H1 (cell line): Measurements from ENCODE around the gene C6orf52. TPM values are rescaled to one million over a fixed set of nuclear protein-coding genes. Genes with fewer than 3 reads are reported as not detected.

Experiments
- CBX8 ChIP-seq: fragments of 300-800, 300-1000 bp; sonication (generic); IDR thresholded peaks from 2 replicates; pipeline ENCODE4 v1.7.1; 2016; ENCODE audit warnings: low read depth, low read length, borderline replicate concordance
- CHD2 ChIP-seq: IDR thresholded peaks from 2 replicates; pipeline ENCODE4 v1.6.1; 2012; ENCODE audit warnings: low read length, improper control_type of control experiment
- CREB1 ChIP-seq: IDR thresholded peaks from 2 replicates; pipeline ENCODE4 v1.6.1; 2012; ENCODE audit warnings: inconsistent platforms
- EGR1 ChIP-seq: IDR thresholded peaks from 2 replicates; pipeline ENCODE4 v1.6.1; 2011; ENCODE audit warnings: low read depth, low read length, borderline replicate concordance
- EP300 ChIP-seq, 2 experiments: IDR thresholded peaks; 1 replicate in 1 of 2; 2 replicates in 1 of 2; pipeline ENCODE4 v1.6.1; 2011 to 2012; ENCODE audit warnings: low read depth in 2 of 2, low read length in 2 of 2, mild to moderate bottlenecking in 2 of 2, borderline replicate concordance in 1 of 2, inconsistent platforms in 1 of 2, moderate library complexity in 1 of 2
- EZH2 ChIP-seq: fragments of 200-600 bp; sonication (generic); IDR thresholded peaks from 2 replicates; pipeline ENCODE4 v1.7.1; 2012; ENCODE audit warnings: low read depth, mild to moderate bottlenecking, moderate library complexity, low read length, inconsistent platforms; ENCODE audit not compliant: severe bottlenecking
- KDM4A ChIP-seq: IDR thresholded peaks from one replicate; pipeline ENCODE4 v1.7.1; 2012; ENCODE audit warnings: low read depth, mild to moderate bottlenecking, moderate library complexity, low read length, inconsistent platforms; ENCODE audit not compliant: severe bottlenecking
- PHF8 ChIP-seq: fragments of 200-600 bp; sonication (generic); conservative IDR thresholded peaks from 2 replicates; pipeline ENCODE4 v1.7.1; 2012; ENCODE audit warnings: low read depth, mild to moderate bottlenecking, inconsistent platforms, low read length, moderate library complexity
- POLR2A ChIP-seq, 2 experiments: IDR thresholded peaks; 1 replicate in 1 of 2; 2 replicates in 1 of 2; pipeline ENCODE4 v1.6.1; 2011; ENCODE audit warnings: low read depth in 2 of 2, low read length in 2 of 2, mild to moderate bottlenecking in 2 of 2; ENCODE audit errors: control extremely low read depth in 1 of 2
- POU5F1 ChIP-seq: IDR thresholded peaks from 2 replicates; pipeline ENCODE4 v1.6.1; 2011; ENCODE audit warnings: low read depth, mild to moderate bottlenecking, low read length, moderate library complexity
- RBBP5 ChIP-seq: IDR thresholded peaks from 2 replicates; pipeline ENCODE4 v1.7.1; 2012; ENCODE audit warnings: low read depth, mild to moderate bottlenecking, inconsistent platforms, low read length, moderate library complexity, borderline replicate concordance
- SAP30 ChIP-seq: fragments of 300-600 bp; sonication (generic); IDR thresholded peaks from 2 replicates; pipeline ENCODE4 v1.7.1; 2012; ENCODE audit warnings: low read length, moderate library complexity, mild to moderate bottlenecking, inconsistent platforms; ENCODE audit not compliant: insufficient read depth, insufficient replicate concordance
- SIN3A ChIP-seq, 2 experiments: IDR thresholded peaks in 1 of 2; conservative IDR thresholded peaks in 1 of 2; 2 replicates each; pipeline ENCODE4 v1.6.1; 2011 to 2012; ENCODE audit warnings: low read length in 2 of 2, improper control_type of control experiment in 1 of 2, low read depth in 1 of 2, mild to moderate bottlenecking in 1 of 2
- SUZ12 ChIP-seq: fragments of 200-600 bp; sonication (generic); IDR thresholded peaks from 2 replicates; pipeline ENCODE4 v1.6.1; 2012; ENCODE audit warnings: mild to moderate bottlenecking, inconsistent platforms, low read length, moderate library complexity, mixed read lengths
- TAF1 ChIP-seq: IDR thresholded peaks from 2 replicates; pipeline ENCODE4 v1.6.1; 2011; ENCODE audit warnings: mild to moderate bottlenecking, low read depth, low read length
- YY1 ChIP-seq: IDR thresholded peaks from 2 replicates; pipeline ENCODE4 v1.6.1; 2011; ENCODE audit warnings: low read depth, mild to moderate bottlenecking, low read length
- polyA plus RNA-seq, 7 experiments: library from polyadenylated mRNA; depleted of rRNA in 3 of 7; stranded (reverse) in 5 of 7; unstranded in 2 of 7; fragments of >200 nt in 5 of 7; fragments of 200-250 nt in 2 of 7; gene quantifications; 1 replicate in 5 of 7; 2 replicates in 1 of 7; 4 replicates in 1 of 7; pipeline versions ENCODE4 v1.2.1 to v1.2.3, GENCODE V29; 2011 to 2013; ENCODE audit warnings: missing spikeins in 2 of 7, mixed read lengths in 2 of 7
- total RNA-seq: library from RNA; stranded (reverse); fragmentation: NEBNext Ultra II Directional; extraction: Animal tissue kit (Norgen Biotek cat#: 25700); gene quantifications from 2 replicates; pipeline ENCODE4 v1.2.1, GENCODE V29; 2021
- TF ChIP-seq, protein P1 (sequence below), 3 experiments: IDR thresholded peaks; 1 replicate in 2 of 3; 2 replicates in 1 of 3; pipeline versions ENCODE4 v1.5.1 to v1.6.1; 2011; ENCODE audit warnings: low read length in 3 of 3, mild to moderate bottlenecking in 3 of 3, inconsistent platforms in 2 of 3, low read depth in 1 of 3, moderate library complexity in 1 of 3; ENCODE audit not compliant: insufficient read depth in 1 of 3; ENCODE audit errors: control extremely low read depth in 1 of 3
- TF ChIP-seq, protein P2 (sequence below): IDR thresholded peaks from 2 replicates; pipeline ENCODE4 v1.6.1; 2011; ENCODE audit warnings: low read depth, mild to moderate bottlenecking, low read length; ENCODE audit not compliant: insufficient read depth
- TF ChIP-seq, protein P3 (sequence below): IDR thresholded peaks from 2 replicates; pipeline ENCODE4 v1.6.1; 2012; ENCODE audit warnings: inconsistent platforms

Gene C6orf52
- total and polyA plus RNA-seq, 2 of the 8 experiments (the other 6 are each of a cell fraction or from before 2014, with no cell fraction given): 1.5 to 3.1 TPM

DNA sequence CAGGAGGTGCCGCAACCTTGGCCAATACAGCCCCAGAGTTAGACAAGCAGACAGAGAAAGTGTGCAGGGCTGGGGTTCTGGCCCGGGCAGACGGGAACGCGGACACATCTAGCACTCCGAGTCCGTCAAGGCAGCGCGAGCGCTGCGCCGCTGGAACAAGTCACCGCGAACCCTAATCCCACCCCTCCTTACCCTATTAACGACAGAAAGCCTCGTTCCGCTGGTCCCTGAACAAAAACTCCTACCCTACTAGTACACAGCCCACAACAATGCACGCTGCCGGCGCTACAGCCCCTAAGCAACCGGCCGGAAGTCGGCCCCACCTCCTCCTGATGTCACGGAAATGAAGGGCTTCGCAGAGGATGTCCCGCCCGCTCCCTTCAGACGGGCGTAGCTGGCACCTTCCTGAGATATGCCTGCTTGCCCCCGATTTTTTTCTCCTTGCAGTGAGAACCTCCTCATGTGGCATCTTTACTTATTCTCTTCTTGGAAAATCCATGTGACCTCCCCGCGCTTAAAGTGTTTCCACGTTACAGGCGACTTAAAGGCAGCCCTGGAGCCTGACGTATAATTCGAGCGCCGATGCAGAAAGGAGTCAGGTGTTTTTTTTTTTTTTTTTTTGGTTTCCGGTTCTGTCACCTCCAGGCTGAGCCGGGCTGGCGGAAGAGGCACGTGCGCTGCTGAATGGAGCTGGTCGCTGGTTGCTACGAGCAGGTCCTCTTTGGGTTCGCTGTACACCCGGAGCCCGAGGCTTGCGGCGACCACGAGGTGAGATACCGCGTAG, at the start of gene C6orf52, which contains the start of gene PAK1IP1 (continued):
- TF ChIP-seq POU5F1: no peak
- TF ChIP-seq TAF1: peak; percentile 74
- no peak for TF ChIP-seq EGR1
- TF ChIP-seq EZH2: no peak
- TF ChIP-seq PHF8: peak; percentile 80
- TF ChIP-seq KDM4A: peak; percentile 51
- peak; percentile 89 for TF ChIP-seq SAP30
- no peak for TF ChIP-seq SUZ12
- TF ChIP-seq POLR2A (IDR thresholded peaks at IDR 0.05; ENCODE audit: control extremely low read depth in 1 of 2, low read depth in 2 of 2, low read length in 2 of 2): peak; percentile 73 to 88; a peak in 2 of 3 replicates
- peak; percentile 56; the same call in 1 of the 2 replicates for TF ChIP-seq RBBP5
- TF ChIP-seq CHD2: peak; percentile 64; the same call in 1 of the 2 replicates
- TF ChIP-seq CREB1: peak; percentile 98
- TF ChIP-seq YY1: 0 out of 2 replicates have a peak, but pooled peaks have one; percentile 43
- TF ChIP-seq, protein P1, sequence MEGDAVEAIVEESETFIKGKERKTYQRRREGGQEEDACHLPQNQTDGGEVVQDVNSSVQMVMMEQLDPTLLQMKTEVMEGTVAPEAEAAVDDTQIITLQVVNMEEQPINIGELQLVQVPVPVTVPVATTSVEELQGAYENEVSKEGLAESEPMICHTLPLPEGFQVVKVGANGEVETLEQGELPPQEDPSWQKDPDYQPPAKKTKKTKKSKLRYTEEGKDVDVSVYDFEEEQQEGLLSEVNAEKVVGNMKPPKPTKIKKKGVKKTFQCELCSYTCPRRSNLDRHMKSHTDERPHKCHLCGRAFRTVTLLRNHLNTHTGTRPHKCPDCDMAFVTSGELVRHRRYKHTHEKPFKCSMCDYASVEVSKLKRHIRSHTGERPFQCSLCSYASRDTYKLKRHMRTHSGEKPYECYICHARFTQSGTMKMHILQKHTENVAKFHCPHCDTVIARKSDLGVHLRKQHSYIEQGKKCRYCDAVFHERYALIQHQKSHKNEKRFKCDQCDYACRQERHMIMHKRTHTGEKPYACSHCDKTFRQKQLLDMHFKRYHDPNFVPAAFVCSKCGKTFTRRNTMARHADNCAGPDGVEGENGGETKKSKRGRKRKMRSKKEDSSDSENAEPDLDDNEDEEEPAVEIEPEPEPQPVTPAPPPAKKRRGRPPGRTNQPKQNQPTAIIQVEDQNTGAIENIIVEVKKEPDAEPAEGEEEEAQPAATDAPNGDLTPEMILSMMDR (IDR thresholded peaks at IDR 0.05; ENCODE audit: control extremely low read depth in 1 of 3, insufficient read depth in 1 of 3, low read depth in 1 of 3, low read length in 3 of 3): no peak
- TF ChIP-seq CBX8: no peak
- TF ChIP-seq, protein P2, sequence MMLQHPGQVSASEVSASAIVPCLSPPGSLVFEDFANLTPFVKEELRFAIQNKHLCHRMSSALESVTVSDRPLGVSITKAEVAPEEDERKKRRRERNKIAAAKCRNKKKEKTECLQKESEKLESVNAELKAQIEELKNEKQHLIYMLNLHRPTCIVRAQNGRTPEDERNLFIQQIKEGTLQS: peak; percentile 89
- peak in 1 of 2 experiments; percentile 52; a peak in 1 of 3 replicates for TF ChIP-seq EP300 (IDR thresholded peaks at IDR 0.05; ENCODE audit: borderline replicate concordance in 1 of 2, low read depth in 2 of 2, low read length in 2 of 2)
- peak; percentile 97 to 99 for TF ChIP-seq SIN3A (conservative IDR thresholded peaks at IDR 0.05 in 1 of 2, IDR thresholded peaks at IDR 0.05 in 1 of 2; ENCODE audit: low read depth in 1 of 2, low read length in 2 of 2)
- TF ChIP-seq, protein P3, sequence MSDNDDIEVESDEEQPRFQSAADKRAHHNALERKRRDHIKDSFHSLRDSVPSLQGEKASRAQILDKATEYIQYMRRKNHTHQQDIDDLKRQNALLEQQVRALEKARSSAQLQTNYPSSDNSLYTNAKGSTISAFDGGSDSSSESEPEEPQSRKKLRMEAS: peak; percentile 97
